GM23338 (cell line): ENCODE measurements around the gene SLC9A2. TPM values are rescaled to one million over a fixed set of nuclear protein-coding genes. Genes with fewer than 3 reads are reported as not detected.

Experiments
- ATAC-seq: fragments of 200-7000 bp; cut with Tn5 transposase; 3 replicates; pipeline ENCODE4 v1.9.1; 2020
- DNase-seq: peaks from one replicate; pipeline ENCODE4 v3.0.0-alpha.2; 2015; ENCODE audit warnings: low spot score
- H2AFZ ChIP-seq: fragments of 200-600 bp; sonication (generic); 2 replicates; pipeline ENCODE4 v1.8.0; 2016; ENCODE audit warnings: antibody characterized with exemption, mild to moderate bottlenecking, moderate library complexity
- H3F3A ChIP-seq: fragments of 200-600 bp; sonication (generic); replicated peaks from 2 replicates; pipeline ENCODE4 v1.8.0; 2017; ENCODE audit warnings: antibody characterized with exemption, mixed run types, low read depth
- H3K27ac ChIP-seq: fragments of 200-600 bp; sonication (generic); 2 replicates; pipeline ENCODE4 v1.6.1; 2016; ENCODE audit warnings: low read depth
- H3K27me3 ChIP-seq: fragments of 200-600 bp; sonication (generic); 2 replicates; pipeline ENCODE4 v1.8.0; 2016; ENCODE audit warnings: mild to moderate bottlenecking, mixed run types, moderate library complexity; ENCODE audit not compliant: insufficient read depth
- H3K36me3 ChIP-seq: fragments of 200-600 bp; sonication (generic); 2 replicates; pipeline ENCODE4 v1.8.0; 2016; ENCODE audit warnings: mild to moderate bottlenecking; ENCODE audit not compliant: insufficient read depth
- H3K4me1 ChIP-seq: fragments of 200-600 bp; sonication (generic); 2 replicates; pipeline ENCODE4 v1.8.0; 2016; ENCODE audit warnings: mild to moderate bottlenecking, moderate library complexity; ENCODE audit not compliant: insufficient read depth
- H3K4me2 ChIP-seq: fragments of 200-600 bp; sonication (generic); 2 replicates; pipeline ENCODE4 v1.7.1; 2017; ENCODE audit warnings: mixed run types
- H3K4me3 ChIP-seq: fragments of 200-600 bp; sonication (generic); 2 replicates; pipeline ENCODE4 v1.6.1; 2016; ENCODE audit warnings: mixed run types
- H3K79me2 ChIP-seq: fragments of 200-600 bp; sonication (generic); replicated peaks from 2 replicates; pipeline ENCODE4 v1.8.0; 2017; ENCODE audit warnings: mild to moderate bottlenecking; ENCODE audit not compliant: insufficient read depth
- H3K9me2 ChIP-seq: fragments of 200-600 bp; sonication (generic); 2 replicates; pipeline ENCODE4 v1.8.0; 2017; ENCODE audit not compliant: insufficient read depth
- H4K20me1 ChIP-seq: fragments of 200-600 bp; sonication (generic); replicated peaks from 2 replicates; pipeline ENCODE4 v1.8.0; 2017; ENCODE audit warnings: mild to moderate bottlenecking; ENCODE audit not compliant: insufficient read depth
- H3K27ac Mint-ChIP-seq: 2 replicates; pipeline ENCODE4 v1.8.0; 2020; ENCODE audit warnings: inconsistent platforms, mild to moderate bottlenecking, moderate library complexity, mixed read lengths
- H3K27me3 Mint-ChIP-seq: 3 replicates; pipeline ENCODE4 v1.8.0; 2022; ENCODE audit warnings: low read depth, mild to moderate bottlenecking, moderate library complexity, mixed read lengths, inconsistent platforms; ENCODE audit not compliant: insufficient read depth, poor library complexity
- H3K36me3 Mint-ChIP-seq: 3 replicates; pipeline ENCODE4 v1.8.0; 2021; ENCODE audit warnings: low read depth, mild to moderate bottlenecking, inconsistent platforms, moderate library complexity, mixed read lengths
- H3K4me1 Mint-ChIP-seq: 3 replicates; pipeline ENCODE4 v1.8.0; 2020; ENCODE audit warnings: mild to moderate bottlenecking, inconsistent platforms, mixed read lengths
- H3K4me3 Mint-ChIP-seq: 3 replicates; pipeline ENCODE4 v1.8.0; 2021; ENCODE audit warnings: moderate library complexity, mild to moderate bottlenecking, inconsistent platforms, mixed read lengths
- H3K9me3 Mint-ChIP-seq: 3 replicates; pipeline ENCODE4 v1.8.0; 2020; ENCODE audit warnings: moderate library complexity, mild to moderate bottlenecking, inconsistent platforms, mixed read lengths
- CREB1 ChIP-seq: fragments of 250-450 bp; sonication (Bioruptor Pico); IDR thresholded peaks from 2 replicates; pipeline ENCODE4 v1.5.0; 2020; ENCODE audit warnings: low read depth, mild to moderate bottlenecking, moderate library complexity
- CTCF ChIP-seq, 2 experiments: fragments of 200-600 bp in 1 of 2; sonication (generic) in 1 of 2; conservative IDR thresholded peaks; 2 replicates each; pipeline versions ENCODE4 v1.5.1 to v1.6.1; 2016 to 2017; ENCODE audit warnings: antibody characterized with exemption in 2 of 2, low read depth in 2 of 2, mild to moderate bottlenecking in 2 of 2, moderate library complexity in 1 of 2
- JUNB ChIP-seq: IDR thresholded peaks from one replicate; pipeline ENCODE4 v1.6.1; 2016; ENCODE audit warnings: antibody characterized with exemption; ENCODE audit not compliant: unreplicated experiment
- POLR2AphosphoS5 ChIP-seq: IDR thresholded peaks from 2 replicates; pipeline ENCODE4 v1.6.1; 2016; ENCODE audit warnings: antibody characterized with exemption, low read depth
- STAT1 ChIP-seq: IDR thresholded peaks from one replicate; pipeline ENCODE4 v1.6.1; 2016; ENCODE audit warnings: antibody characterized with exemption; ENCODE audit not compliant: unreplicated experiment
- ZNF462 ChIP-seq: fragments of 250-450 bp; sonication (Bioruptor Pico); IDR thresholded peaks from 2 replicates; pipeline ENCODE4 v1.5.0; 2020; ENCODE audit warnings: mild to moderate bottlenecking, moderate library complexity
- polyA plus RNA-seq: library from polyadenylated mRNA; unstranded; fragments of >200 nt; fragmentation: Nextera tagmentation; extraction: Ambion mirVana; gene quantifications from 2 replicates; pipeline ENCODE4 v1.2.1, GENCODE V29; 2016
- total RNA-seq: library from RNA; depleted of rRNA; stranded (reverse); fragments of >200 nt; shearing (Covaris generic); gene quantifications from 2 replicates; pipeline ENCODE4 v1.2.3, GENCODE V29; 2014

SLC9A2 gene
- total and polyA plus RNA-seq, 2 experiments from 2014 or later, result 0.03 to 0.24 TPM

- no peak for TF ChIP-seq CTCF (conservative IDR thresholded peaks at IDR 0.05; ENCODE audit: low read depth in 2 of 2)
- no peak for TF ChIP-seq JUNB
- no peak for TF ChIP-seq POLR2AphosphoS5
- no peak for TF ChIP-seq ZNF462 (CRISPR knock-in tag)
Measured at GRCh38 chr2:102601730-102602129, 17.6 kb upstream of the SLC9A2 start (continued).

GRCh38 chr2:102603904-102604303 is 15.4 kb upstream of the SLC9A2 start:
- Histone ChIP-seq H3K27ac (no peak overlapping the region), H3K4me1 (no peaks in the 10 kb centered on the region), H3K79me2 (no peaks in the 10 kb centered on the region), H3K4me2 (no peak overlapping the region), H3F3A (no peaks in the 10 kb centered on the region), H3K9me2 (no peaks in the 10 kb centered on the region), H4K20me1 (no peaks in the 10 kb centered on the region), H3K36me3 (no peaks in the 10 kb centered on the region), H3K27me3 (no peaks in the 10 kb centered on the region), H3K4me3 (no peak overlapping the region), H2AFZ (no peak overlapping the region)
- no peaks in the 10 kb centered on the region for H3K9me3 Mint-ChIP-seq
- H3K27me3 Mint-ChIP-seq, result no peaks in the 10 kb centered on the region
- H3K4me3 Mint-ChIP-seq, result no peak overlapping the region
- no peak overlapping the region for H3K27ac Mint-ChIP-seq
- H3K4me1 Mint-ChIP-seq, result peaks cover 3% of the 10 kb centered on the region; the same call in 2 of the 3 replicates
- no peaks in the 10 kb centered on the region for H3K36me3 Mint-ChIP-seq
- ATAC-seq (no peak), DNase-seq (no peak)
- no peak for TF ChIP-seq CREB1 (CRISPR knock-in tag)
- TF ChIP-seq STAT1, result no peak
- TF ChIP-seq ZNF462 (CRISPR knock-in tag), result no peak
